Ishikawa (cell line): Measurements from ENCODE around the gene SLC51B.

ENCODE experiments used
- CEBPB ChIP-seq: IDR thresholded peaks from 2 replicates; pipeline ENCODE4 v1.6.1; 2012
- EP300 ChIP-seq: IDR thresholded peaks from 2 replicates; pipeline ENCODE4 v1.6.1; 2012; ENCODE audit warnings: borderline replicate concordance
- RAD21 ChIP-seq: IDR thresholded peaks from 2 replicates; pipeline ENCODE4 v1.6.1; 2012; ENCODE audit warnings: low read depth
- TAF1 ChIP-seq: IDR thresholded peaks from 2 replicates; pipeline ENCODE4 v1.6.1; 2012; ENCODE audit warnings: low read depth, mild to moderate bottlenecking
- TCF12 ChIP-seq: IDR thresholded peaks from 2 replicates; pipeline ENCODE4 v1.6.1; 2012; ENCODE audit warnings: low read depth
- TEAD4 ChIP-seq: IDR thresholded peaks from 2 replicates; pipeline ENCODE4 v1.6.1; 2012
- YY1 ChIP-seq: IDR thresholded peaks from 2 replicates; pipeline ENCODE4 v1.6.1; 2012; ENCODE audit warnings: low read depth
- ZBTB7A ChIP-seq: IDR thresholded peaks from 2 replicates; pipeline ENCODE4 v1.6.1; 2012; ENCODE audit warnings: low read depth
- TF ChIP-seq, protein P1 (sequence below): IDR thresholded peaks from 2 replicates; pipeline ENCODE4 v1.6.1; 2012; ENCODE audit warnings: low read depth, mild to moderate bottlenecking
- TF ChIP-seq, protein P2 (sequence below): IDR thresholded peaks from 2 replicates; pipeline ENCODE4 v1.6.1; 2012

GRCh38 chr15:65056868-65057548 lies 11.8 kb downstream of the SLC51B start:
- TF ChIP-seq, protein P1, sequence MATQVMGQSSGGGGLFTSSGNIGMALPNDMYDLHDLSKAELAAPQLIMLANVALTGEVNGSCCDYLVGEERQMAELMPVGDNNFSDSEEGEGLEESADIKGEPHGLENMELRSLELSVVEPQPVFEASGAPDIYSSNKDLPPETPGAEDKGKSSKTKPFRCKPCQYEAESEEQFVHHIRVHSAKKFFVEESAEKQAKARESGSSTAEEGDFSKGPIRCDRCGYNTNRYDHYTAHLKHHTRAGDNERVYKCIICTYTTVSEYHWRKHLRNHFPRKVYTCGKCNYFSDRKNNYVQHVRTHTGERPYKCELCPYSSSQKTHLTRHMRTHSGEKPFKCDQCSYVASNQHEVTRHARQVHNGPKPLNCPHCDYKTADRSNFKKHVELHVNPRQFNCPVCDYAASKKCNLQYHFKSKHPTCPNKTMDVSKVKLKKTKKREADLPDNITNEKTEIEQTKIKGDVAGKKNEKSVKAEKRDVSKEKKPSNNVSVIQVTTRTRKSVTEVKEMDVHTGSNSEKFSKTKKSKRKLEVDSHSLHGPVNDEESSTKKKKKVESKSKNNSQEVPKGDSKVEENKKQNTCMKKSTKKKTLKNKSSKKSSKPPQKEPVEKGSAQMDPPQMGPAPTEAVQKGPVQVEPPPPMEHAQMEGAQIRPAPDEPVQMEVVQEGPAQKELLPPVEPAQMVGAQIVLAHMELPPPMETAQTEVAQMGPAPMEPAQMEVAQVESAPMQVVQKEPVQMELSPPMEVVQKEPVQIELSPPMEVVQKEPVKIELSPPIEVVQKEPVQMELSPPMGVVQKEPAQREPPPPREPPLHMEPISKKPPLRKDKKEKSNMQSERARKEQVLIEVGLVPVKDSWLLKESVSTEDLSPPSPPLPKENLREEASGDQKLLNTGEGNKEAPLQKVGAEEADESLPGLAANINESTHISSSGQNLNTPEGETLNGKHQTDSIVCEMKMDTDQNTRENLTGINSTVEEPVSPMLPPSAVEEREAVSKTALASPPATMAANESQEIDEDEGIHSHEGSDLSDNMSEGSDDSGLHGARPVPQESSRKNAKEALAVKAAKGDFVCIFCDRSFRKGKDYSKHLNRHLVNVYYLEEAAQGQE, result no peak
- no peak for TF ChIP-seq YY1
- TF ChIP-seq EP300, result no peak
- TF ChIP-seq RAD21, result no peak
- TF ChIP-seq, protein P2, sequence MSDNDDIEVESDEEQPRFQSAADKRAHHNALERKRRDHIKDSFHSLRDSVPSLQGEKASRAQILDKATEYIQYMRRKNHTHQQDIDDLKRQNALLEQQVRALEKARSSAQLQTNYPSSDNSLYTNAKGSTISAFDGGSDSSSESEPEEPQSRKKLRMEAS, result peak; percentile 35; the same call in 1 of the 2 replicates
- TF ChIP-seq ZBTB7A, result peak; percentile 36; the same call in 1 of the 2 replicates
- no peak for TF ChIP-seq CEBPB
- no peak for TF ChIP-seq TCF12
- no peak for TF ChIP-seq TEAD4
- no peak for TF ChIP-seq TAF1
